SU-DHL-6 (cell line): ENCODE measurements around the gene HLA-A.

ENCODE experiments used
- EZH2phosphoT487 ChIP-seq: fragments of 200-600 bp; sonication (generic), shearing (Covaris generic); conservative IDR thresholded peaks from 2 replicates; pipeline ENCODE4 v1.6.1; 2018; ENCODE audit warnings: mild to moderate bottlenecking, antibody characterized with exemption, low read length, moderate library complexity, mixed read lengths
- TF ChIP-seq, protein P1 (sequence below): fragments of 200-600 bp; sonication (generic); IDR thresholded peaks from one replicate; pipeline ENCODE4 v1.5.1; 2017; ENCODE audit warnings: antibody characterized with exemption, mild to moderate bottlenecking, low read length, moderate library complexity; ENCODE audit not compliant: insufficient read depth, poor library complexity, severe bottlenecking

DNA sequence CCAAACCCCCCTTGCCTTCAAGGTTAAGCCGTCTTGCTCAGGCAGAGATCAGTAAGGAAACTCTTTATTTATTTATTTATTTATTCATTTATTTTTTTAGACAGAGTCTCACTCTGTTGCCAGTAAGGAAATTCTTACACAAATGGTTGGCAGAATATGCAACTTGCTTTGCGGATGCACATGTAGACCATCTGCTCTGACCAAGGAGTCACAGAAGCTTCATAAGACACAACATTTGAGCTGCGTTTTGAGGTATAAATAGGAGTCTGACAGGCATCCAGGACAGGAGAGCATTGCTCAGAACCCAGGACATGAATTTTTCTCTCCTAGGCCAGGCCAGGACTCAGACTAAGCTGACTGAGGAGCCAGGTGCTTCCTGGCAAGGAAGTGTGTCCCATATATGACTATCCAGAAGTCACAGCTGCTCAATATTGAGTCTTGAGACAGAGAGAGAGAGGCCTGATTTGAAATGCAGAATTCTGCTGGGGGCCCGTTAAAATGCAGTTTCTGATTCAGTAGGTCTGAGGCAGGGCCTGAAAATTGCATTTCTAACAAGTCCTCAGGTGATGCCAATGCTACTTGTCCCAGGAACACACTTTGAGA lies 43.9 kb downstream of the HLA-A start:
- TF ChIP-seq, protein P1, sequence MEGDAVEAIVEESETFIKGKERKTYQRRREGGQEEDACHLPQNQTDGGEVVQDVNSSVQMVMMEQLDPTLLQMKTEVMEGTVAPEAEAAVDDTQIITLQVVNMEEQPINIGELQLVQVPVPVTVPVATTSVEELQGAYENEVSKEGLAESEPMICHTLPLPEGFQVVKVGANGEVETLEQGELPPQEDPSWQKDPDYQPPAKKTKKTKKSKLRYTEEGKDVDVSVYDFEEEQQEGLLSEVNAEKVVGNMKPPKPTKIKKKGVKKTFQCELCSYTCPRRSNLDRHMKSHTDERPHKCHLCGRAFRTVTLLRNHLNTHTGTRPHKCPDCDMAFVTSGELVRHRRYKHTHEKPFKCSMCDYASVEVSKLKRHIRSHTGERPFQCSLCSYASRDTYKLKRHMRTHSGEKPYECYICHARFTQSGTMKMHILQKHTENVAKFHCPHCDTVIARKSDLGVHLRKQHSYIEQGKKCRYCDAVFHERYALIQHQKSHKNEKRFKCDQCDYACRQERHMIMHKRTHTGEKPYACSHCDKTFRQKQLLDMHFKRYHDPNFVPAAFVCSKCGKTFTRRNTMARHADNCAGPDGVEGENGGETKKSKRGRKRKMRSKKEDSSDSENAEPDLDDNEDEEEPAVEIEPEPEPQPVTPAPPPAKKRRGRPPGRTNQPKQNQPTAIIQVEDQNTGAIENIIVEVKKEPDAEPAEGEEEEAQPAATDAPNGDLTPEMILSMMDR, result no peak
- no peak for TF ChIP-seq EZH2phosphoT487
